Measurements from ENCODE around the gene OGG1. TPM values are rescaled to one million over a fixed set of nuclear protein-coding genes. Genes with fewer than 3 reads are reported as not detected.

The OGG1 gene
- total RNA-seq, 1 experiment from 2014 or later, result 38.7 TPM

GRCh38 chr3:9715136-9715535 is 34.6 kb upstream of the OGG1 start:
- intact Hi-C loops (cut with micrococcal nuclease), result loop anchor here (5.0 to 10.0 kb wide), 3 partner anchors 60 to 217 kb away; partner anchors contain the start of genes ARPC4, CRELD1 and TADA3
- ChIA-PET CTCF (no interaction called here), POLR2A (ENCODE audit: unreplicated experiment) (no interaction called here)
- no peaks in the 10 kb centered on the region for H3K79me2 ChIP-seq (ENCODE audit: low read length)
- no peak overlapping the region for H3K4me2 ChIP-seq (ENCODE audit: low read length)
- no peak overlapping the region for H3K9ac ChIP-seq (ENCODE audit: low read length)
- no peaks in the 10 kb centered on the region for H3K9me2 ChIP-seq (replicated peaks; ENCODE audit: low read length)
- no peaks in the 10 kb centered on the region for H3K36me3 ChIP-seq (ENCODE audit: low read depth, low read length)
- BruUV-seq (replicated peaks), result no TSS peak
- no peak overlapping the region for H2AFZ ChIP-seq (ENCODE audit: low read length)
- no peak overlapping the region for H3K4me3 ChIP-seq (ENCODE audit: low read length)
- H3K4me1 ChIP-seq (ENCODE audit: insufficient read depth, low read length), result peaks cover 7% of the 10 kb centered on the region
- H3K9me3 ChIP-seq (ENCODE audit: low read length), result no peaks in the 10 kb centered on the region
- no peak overlapping the region for H3K27ac ChIP-seq (ENCODE audit: low read length)
- no peak for TF ChIP-seq CTCF (conservative IDR thresholded peaks at IDR 0.05; ENCODE audit: low read depth, low read length)
- TF ChIP-seq EZH2 (IDR thresholded peaks at IDR 0.05; ENCODE audit: low read length, unreplicated experiment), result no peak
- no peak for TF ChIP-seq EZH2phosphoT487 (IDR thresholded peaks at IDR 0.05; ENCODE audit: borderline replicate concordance, low read length)
- no peaks in the 10 kb centered on the region for H3F3A ChIP-seq (ENCODE audit: low read length, unreplicated experiment)
- ATAC-seq (peak; percentile 48), DNase-seq (peak; percentile 32)
- H3K27me3 ChIP-seq (ENCODE audit: low read length), result peaks cover 28% of the 10 kb centered on the region
- no peaks in the 10 kb centered on the region for H4K20me1 ChIP-seq (ENCODE audit: low read length)

- ChIA-PET POLR2A (ENCODE audit: unreplicated experiment) (no interaction called here), CTCF (interaction anchor here (0.5 to 1.2 kb wide), 5 partner anchors 12 to 502 kb away, joined by 3 to 6 read pairs (median 3); no protein-coding TSS in a partner anchor)
- Histone ChIP-seq H3K9me2 (replicated peaks; ENCODE audit: low read length) (no peaks in the 10 kb centered on the region), H3K4me1 (ENCODE audit: insufficient read depth, low read length) (peaks cover 7% of the 10 kb centered on the region), H3K9ac (ENCODE audit: low read length) (no peak overlapping the region), H2AFZ (ENCODE audit: low read length) (no peak overlapping the region), H3K4me2 (ENCODE audit: low read length) (peak overlapping the region; percentile 22; the same call in 1 of the 2 replicates), H3K27me3 (ENCODE audit: low read length) (peaks cover 23% of the 10 kb centered on the region), H3K9me3 (ENCODE audit: low read length) (no peaks in the 10 kb centered on the region), H3K4me3 (ENCODE audit: low read length) (no peak overlapping the region), H3F3A (ENCODE audit: low read length, unreplicated experiment) (no peaks in the 10 kb centered on the region), H4K20me1 (ENCODE audit: low read length) (no peaks in the 10 kb centered on the region), H3K27ac (ENCODE audit: low read length) (no peak overlapping the region), H3K79me2 (ENCODE audit: low read length) (no peaks in the 10 kb centered on the region), H3K36me3 (ENCODE audit: low read depth, low read length) (no peaks in the 10 kb centered on the region)
- no TSS peak for BruUV-seq (replicated peaks)
- TF ChIP-seq CTCF (conservative IDR thresholded peaks at IDR 0.05; ENCODE audit: low read depth, low read length) (peak; percentile 98), EZH2 (IDR thresholded peaks at IDR 0.05; ENCODE audit: low read length, unreplicated experiment) (no peak)
- ATAC-seq, result peak; percentile 98
- peak; percentile 96 for DNase-seq
- intact Hi-C loops (cut with micrococcal nuclease), result loop anchor here (1.0 to 10.0 kb wide), 6 partner anchors 15 to 216 kb away; partner anchors contain the start of genes ARPC4, BRPF1, CRELD1 and OGG1
Measured at GRCh38 chr3:9715764-9716437, 33.9 kb upstream of the OGG1 start.

All from PC-3 (cell line).